HepG2 (cell line): ENCODE results near the gene VSIG10L. TPM values are rescaled to one million over a fixed set of nuclear protein-coding genes. Genes with fewer than 3 reads are reported as not detected.
A peak's percentile ranks its signal among the peaks of the same experiment; 100 is the strongest.

Experiments used
- ATF7-NPFF ChIP-seq: sonication (generic); formaldehyde crosslinking; IDR thresholded peaks from 2 replicates; pipeline ENCODE4 v1.8.1; 2023; ENCODE audit warnings: mild to moderate bottlenecking, low read depth, missing genetic modification reagents, moderate library complexity
- ETV5 ChIP-seq: IDR thresholded peaks from 2 replicates; pipeline ENCODE4 v1.6.1; 2018; ENCODE audit warnings: missing biosample characterization, missing genetic modification reagents, inconsistent platforms, borderline replicate concordance
- GATA4 ChIP-seq: sonication (generic); IDR thresholded peaks from 2 replicates; pipeline ENCODE4 v1.6.1; 2016; ENCODE audit warnings: antibody characterized with exemption, low read depth, borderline replicate concordance
- KAT8 ChIP-seq: IDR thresholded peaks from 2 replicates; pipeline ENCODE4 v1.6.1; 2016; ENCODE audit warnings: missing genetic modification reagents, missing compliant biosample characterization
- MED8 ChIP-seq: sonication (generic); formaldehyde crosslinking; IDR thresholded peaks from 2 replicates; pipeline ENCODE4 v1.8.1; 2023; ENCODE audit warnings: mild to moderate bottlenecking, missing genetic modification reagents; ENCODE audit not compliant: insufficient replicate concordance
- MIER2 ChIP-seq: IDR thresholded peaks from 2 replicates; pipeline ENCODE4 v1.6.1; 2016; ENCODE audit warnings: missing biosample characterization, missing genetic modification reagents
- MYC ChIP-seq: sonication (generic); formaldehyde crosslinking; IDR thresholded peaks from 2 replicates; pipeline ENCODE4 v1.9.0; 2021; ENCODE audit warnings: missing genetic modification reagents, borderline replicate concordance
- RBM39 ChIP-seq: fragments of 200-400 bp; formaldehyde crosslinking; IDR thresholded peaks from one replicate; pipeline ENCODE4 v1.6.1; 2018; ENCODE audit warnings: antibody characterized with exemption, mild to moderate bottlenecking, low read depth, low read length; ENCODE audit not compliant: poor library complexity, severe bottlenecking
- SOX5 ChIP-seq: IDR thresholded peaks from 2 replicates; pipeline ENCODE4 v1.6.1; 2016; ENCODE audit warnings: borderline replicate concordance
- SOX6 ChIP-seq, 2 experiments: fragments of 450-650 bp in 1 of 2; sonication (generic) in 1 of 2; formaldehyde crosslinking in 1 of 2; IDR thresholded peaks; 2 replicates each; pipeline versions ENCODE4 v1.4.0 to v1.6.1; 2017 to 2020; ENCODE audit warnings: antibody characterized with exemption in 1 of 2, mild to moderate bottlenecking in 1 of 2, missing genetic modification reagents in 1 of 2
- ZBTB33 ChIP-seq: sonication (generic); formaldehyde crosslinking; IDR thresholded peaks from 2 replicates; pipeline ENCODE4 v1.4.0; 2020; ENCODE audit warnings: missing genetic modification reagents
- ZFY ChIP-seq: sonication (generic); formaldehyde crosslinking; IDR thresholded peaks from 2 replicates; pipeline ENCODE4 v1.4.0; 2020; ENCODE audit warnings: missing genetic modification reagents
- ZIK1 ChIP-seq: sonication (generic); formaldehyde crosslinking; IDR thresholded peaks from 2 replicates; pipeline ENCODE4 v1.5.0; 2020; ENCODE audit warnings: mild to moderate bottlenecking, low read depth, missing genetic modification reagents, borderline replicate concordance
- ZMAT3 ChIP-seq: sonication (generic); formaldehyde crosslinking; conservative IDR thresholded peaks from 2 replicates; pipeline ENCODE4 v1.7.0; 2021; ENCODE audit warnings: missing genetic modification reagents
- ZNF710 ChIP-seq: sonication (generic); formaldehyde crosslinking; IDR thresholded peaks from 2 replicates; pipeline ENCODE4 v1.5.0; 2020; ENCODE audit warnings: mild to moderate bottlenecking, missing genetic modification reagents, borderline replicate concordance
- ZXDC ChIP-seq: sonication (generic); formaldehyde crosslinking; IDR thresholded peaks from 2 replicates; pipeline ENCODE4 v1.5.0; 2020; ENCODE audit warnings: mild to moderate bottlenecking, missing genetic modification reagents
- polyA plus RNA-seq, 8 experiments: library from polyadenylated mRNA; depleted of rRNA in 3 of 8; stranded (reverse) in 7 of 8; unstranded in 1 of 8; fragments of >200 nt; fragmentation: Illumina TruSeq in 4 of 8; extraction: Trizol in 4 of 8; gene quantifications; 2 replicates each; pipeline versions ENCODE4 v1.2.1 to v1.2.3, GENCODE V29; 2011 to 2016; ENCODE audit warnings: low read depth in 4 of 8, missing spikeins in 1 of 8, mixed read lengths in 1 of 8; ENCODE audit not compliant: insufficient read depth in 1 of 8
- total RNA-seq, 5 experiments: library from RNA; depleted of rRNA; stranded (reverse); fragments of >200 nt; fragmentation: Illumina TruSeq; extraction: Trizol; gene quantifications; 2 replicates each; pipeline ENCODE4 v1.2.3, GENCODE V29; 2016; ENCODE audit warnings: low read depth in 1 of 5
- TF ChIP-seq, protein P1 (sequence below): IDR thresholded peaks from 2 replicates; pipeline ENCODE4 v1.6.1; 2016; ENCODE audit warnings: missing genetic modification reagents, missing compliant biosample characterization
- TF ChIP-seq, protein P2 (sequence below): sonication (generic); formaldehyde crosslinking; conservative IDR thresholded peaks from 2 replicates; pipeline ENCODE4 v1.8.0; 2022; ENCODE audit warnings: low read depth, missing genetic modification reagents

VSIG10L gene
- total and polyA plus RNA-seq, 2 of the 13 experiments (the other 11 are each of a cell fraction or from before 2014, with no cell fraction given): 2.7 to 8.5 TPM

DNA sequence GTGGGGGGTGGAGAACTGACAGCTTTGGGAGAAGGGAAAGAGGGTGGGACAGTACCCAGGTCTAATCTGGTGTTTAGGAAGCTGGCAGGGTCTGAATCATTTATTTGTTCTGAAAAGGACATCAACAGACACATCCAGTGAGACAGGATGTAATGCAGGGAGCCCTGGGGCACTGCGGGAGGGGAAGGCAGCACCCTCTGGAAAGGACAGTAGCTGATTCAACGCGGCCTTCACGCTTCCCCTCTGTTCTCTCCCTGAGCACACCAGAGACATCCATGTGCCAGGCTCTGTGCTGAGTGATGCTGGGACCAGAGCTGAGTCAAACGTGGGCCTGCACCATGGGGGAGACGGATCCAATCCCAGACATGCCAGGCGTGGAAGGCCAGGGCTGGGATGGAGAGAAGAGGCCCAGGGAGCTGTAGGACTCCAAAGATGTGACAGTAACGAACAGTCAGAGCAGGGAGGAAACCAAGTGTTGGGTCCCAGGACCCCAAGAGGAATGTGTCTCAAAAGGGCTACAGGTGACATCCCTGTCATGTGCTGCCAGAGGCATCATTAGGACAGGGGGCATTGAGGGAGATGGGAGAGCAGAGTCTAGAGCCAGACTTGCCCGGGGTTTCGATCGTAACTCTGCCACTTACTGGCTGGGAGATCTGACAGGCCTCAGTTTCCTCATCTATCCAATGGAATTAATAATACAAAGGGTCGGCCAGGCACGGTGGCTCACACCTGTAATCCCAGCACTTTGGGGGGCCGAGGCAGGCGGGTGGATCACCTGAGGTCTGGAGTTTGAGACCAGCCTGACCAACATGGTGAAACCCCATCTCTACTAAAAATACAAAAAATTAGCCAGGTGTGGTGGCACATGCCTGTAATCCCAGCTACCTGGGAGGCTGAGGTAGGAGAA is 22.5 kb upstream of the VSIG10L start (continued):
- TF ChIP-seq ZNF710 (CRISPR knock-in tag) (no peak), GATA4 (0 out of 2 replicates have a peak, but pooled peaks have one; percentile 2), MIER2 (no peak), SOX6 (IDR thresholded peaks at IDR 0.05) (no peak), SOX6 (CRISPR knock-in tag; IDR thresholded peaks at IDR 0.05) (peak; percentile 71; the same call in 1 of the 2 replicates), SOX5 (CRISPR knock-in tag) (peak; percentile 81; the same call in 1 of the 2 replicates), ZFY (peak; percentile 33; the same call in 1 of the 2 replicates), ZMAT3 (CRISPR knock-in tag) (0 out of 2 replicates have a peak, but pooled peaks have one; percentile 45), ZIK1 (CRISPR knock-in tag) (0 out of 2 replicates have a peak, but pooled peaks have one; percentile 66), MYC (CRISPR knock-in tag) (peak; percentile 23; the same call in 1 of the 2 replicates), MED8 (CRISPR knock-in tag) (no peak), ZBTB33 (CRISPR knock-in tag) (peak; percentile 22; the same call in 1 of the 2 replicates), RBM39 (peak; percentile 39), ZXDC (0 out of 2 replicates have a peak, but pooled peaks have one; percentile 51), ATF7-NPFF (CRISPR knock-in tag) (0 out of 2 replicates have a peak, but pooled peaks have one; percentile 44), KAT8 (peak; percentile 31; the same call in 1 of the 2 replicates), ETV5 (CRISPR knock-in tag) (peak; percentile 77; the same call in 1 of the 2 replicates)
- TF ChIP-seq, protein P1, sequence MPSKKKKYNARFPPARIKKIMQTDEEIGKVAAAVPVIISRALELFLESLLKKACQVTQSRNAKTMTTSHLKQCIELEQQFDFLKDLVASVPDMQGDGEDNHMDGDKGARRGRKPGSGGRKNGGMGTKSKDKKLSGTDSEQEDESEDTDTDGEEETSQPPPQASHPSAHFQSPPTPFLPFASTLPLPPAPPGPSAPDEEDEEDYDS: 0 out of 2 replicates have a peak, but pooled peaks have one; percentile 15
- TF ChIP-seq, protein P2, sequence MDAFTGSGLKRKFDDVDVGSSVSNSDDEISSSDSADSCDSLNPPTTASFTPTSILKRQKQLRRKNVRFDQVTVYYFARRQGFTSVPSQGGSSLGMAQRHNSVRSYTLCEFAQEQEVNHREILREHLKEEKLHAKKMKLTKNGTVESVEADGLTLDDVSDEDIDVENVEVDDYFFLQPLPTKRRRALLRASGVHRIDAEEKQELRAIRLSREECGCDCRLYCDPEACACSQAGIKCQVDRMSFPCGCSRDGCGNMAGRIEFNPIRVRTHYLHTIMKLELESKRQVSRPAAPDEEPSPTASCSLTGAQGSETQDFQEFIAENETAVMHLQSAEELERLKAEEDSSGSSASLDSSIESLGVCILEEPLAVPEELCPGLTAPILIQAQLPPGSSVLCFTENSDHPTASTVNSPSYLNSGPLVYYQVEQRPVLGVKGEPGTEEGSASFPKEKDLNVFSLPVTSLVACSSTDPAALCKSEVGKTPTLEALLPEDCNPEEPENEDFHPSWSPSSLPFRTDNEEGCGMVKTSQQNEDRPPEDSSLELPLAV: no peak
